ENCODE measurements around the gene BMPER. TPM values are rescaled to one million over a fixed set of nuclear protein-coding genes. Genes with fewer than 3 reads are reported as not detected.
A peak's percentile ranks its signal among the peaks of the same experiment; 100 is the strongest.

BMPER gene
- total and polyA plus RNA-seq, 8 donors, result 0.14 to 1.6 (median 0.46) TPM

DNA sequence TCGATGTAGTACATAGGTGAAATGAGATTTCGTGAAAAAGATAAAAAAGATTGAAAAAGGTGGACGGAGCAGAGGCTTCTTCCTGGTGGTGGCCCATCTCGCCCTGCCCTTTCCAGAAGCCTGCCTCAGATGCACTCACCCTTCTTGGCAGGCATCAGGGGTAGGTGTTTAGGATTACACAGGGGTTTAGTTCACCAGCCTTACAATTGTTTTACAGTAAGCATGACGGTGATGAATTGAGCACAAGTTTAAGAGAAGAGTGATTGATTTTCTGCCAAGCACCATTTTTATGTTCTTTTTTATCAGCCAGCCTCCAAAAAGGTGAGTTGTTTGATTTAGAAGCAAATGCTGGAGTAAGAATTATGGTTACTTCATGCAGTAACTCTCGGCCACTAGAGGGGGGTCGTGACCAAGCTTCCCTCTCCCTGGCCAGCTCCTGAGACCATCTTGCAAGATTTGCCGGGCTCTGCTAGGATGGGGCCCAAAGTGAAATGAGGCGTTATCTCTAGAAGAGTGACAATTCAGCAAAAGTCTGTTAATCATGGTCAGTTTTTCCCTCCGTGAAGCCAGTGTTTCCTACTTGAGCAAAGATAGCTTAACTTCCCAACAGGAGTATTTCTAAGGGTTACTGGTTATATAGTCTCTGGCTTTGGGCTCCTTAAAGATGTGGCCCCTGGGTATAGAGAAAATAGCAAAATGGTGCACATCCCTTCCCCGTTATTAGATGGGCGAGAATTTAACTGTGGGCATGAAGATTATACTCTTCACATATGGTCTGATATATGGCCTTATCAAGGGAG is 228.8 kb downstream of the BMPER start:
- no peaks in the 10 kb centered on the region for H3K27me3 ChIP-seq
- DNase-seq, result peak in 4 of 6 donors; percentile 20 to 61 (median 34)
- H3K4me1 ChIP-seq, result no peaks in the 10 kb centered on the region
- WGBS, 2 donors, result 22 to 30% methylated on average over 12 of the region's 12 CpGs
- FAIRE-seq, result no peak
- H3K27ac ChIP-seq, result no peak overlapping the region
- intact Hi-C loops (cut with DNase I), result no loop called here
- no peaks in the 10 kb centered on the region for H3K36me3 ChIP-seq
- TF ChIP-seq, protein P1, sequence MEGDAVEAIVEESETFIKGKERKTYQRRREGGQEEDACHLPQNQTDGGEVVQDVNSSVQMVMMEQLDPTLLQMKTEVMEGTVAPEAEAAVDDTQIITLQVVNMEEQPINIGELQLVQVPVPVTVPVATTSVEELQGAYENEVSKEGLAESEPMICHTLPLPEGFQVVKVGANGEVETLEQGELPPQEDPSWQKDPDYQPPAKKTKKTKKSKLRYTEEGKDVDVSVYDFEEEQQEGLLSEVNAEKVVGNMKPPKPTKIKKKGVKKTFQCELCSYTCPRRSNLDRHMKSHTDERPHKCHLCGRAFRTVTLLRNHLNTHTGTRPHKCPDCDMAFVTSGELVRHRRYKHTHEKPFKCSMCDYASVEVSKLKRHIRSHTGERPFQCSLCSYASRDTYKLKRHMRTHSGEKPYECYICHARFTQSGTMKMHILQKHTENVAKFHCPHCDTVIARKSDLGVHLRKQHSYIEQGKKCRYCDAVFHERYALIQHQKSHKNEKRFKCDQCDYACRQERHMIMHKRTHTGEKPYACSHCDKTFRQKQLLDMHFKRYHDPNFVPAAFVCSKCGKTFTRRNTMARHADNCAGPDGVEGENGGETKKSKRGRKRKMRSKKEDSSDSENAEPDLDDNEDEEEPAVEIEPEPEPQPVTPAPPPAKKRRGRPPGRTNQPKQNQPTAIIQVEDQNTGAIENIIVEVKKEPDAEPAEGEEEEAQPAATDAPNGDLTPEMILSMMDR (IDR thresholded peaks at IDR 0.05), result peak; percentile 11 to 32 (median 20)
- no peaks in the 10 kb centered on the region for H3K9me3 ChIP-seq
- peak in 3 of 4 donors; percentile 64 to 83 (median 68) for ATAC-seq
- H3K4me3 ChIP-seq, result no peak overlapping the region

DNA sequence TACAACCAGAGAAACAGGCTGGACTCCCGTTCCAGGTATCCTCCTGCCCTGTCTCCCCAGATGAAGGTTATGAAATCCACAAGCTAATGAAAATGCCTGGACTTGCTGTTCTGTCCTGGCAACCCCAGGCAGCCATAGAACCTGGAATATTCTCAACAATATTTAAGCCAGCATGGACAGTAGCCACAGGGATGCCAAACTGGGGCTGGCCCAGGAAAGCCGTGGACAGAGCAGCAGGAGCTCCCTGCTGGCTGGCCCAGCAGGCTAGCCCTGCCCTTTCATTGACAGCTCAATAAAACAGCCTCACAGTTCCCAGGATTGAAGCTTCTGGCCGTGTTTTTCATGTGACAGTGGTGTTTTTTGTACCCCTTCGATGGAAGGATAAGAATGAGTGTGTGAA is 230.6 kb downstream of the BMPER start:
- Histone ChIP-seq H3K27me3 (no peaks in the 10 kb centered on the region), H3K4me1 (no peaks in the 10 kb centered on the region), H3K9me3 (no peaks in the 10 kb centered on the region), H3K27ac (no peak overlapping the region), H3K4me3 (no peak overlapping the region), H3K36me3 (no peaks in the 10 kb centered on the region)
- FAIRE-seq (no peak), DNase-seq (no peak), ATAC-seq (no peak)
- TF ChIP-seq, protein P1 (IDR thresholded peaks at IDR 0.05), result no peak
- intact Hi-C loops (cut with DNase I), result no loop called here
- 32 to 36% methylated on average over 4 of the region's 4 CpGs for WGBS, 2 donors

DNA sequence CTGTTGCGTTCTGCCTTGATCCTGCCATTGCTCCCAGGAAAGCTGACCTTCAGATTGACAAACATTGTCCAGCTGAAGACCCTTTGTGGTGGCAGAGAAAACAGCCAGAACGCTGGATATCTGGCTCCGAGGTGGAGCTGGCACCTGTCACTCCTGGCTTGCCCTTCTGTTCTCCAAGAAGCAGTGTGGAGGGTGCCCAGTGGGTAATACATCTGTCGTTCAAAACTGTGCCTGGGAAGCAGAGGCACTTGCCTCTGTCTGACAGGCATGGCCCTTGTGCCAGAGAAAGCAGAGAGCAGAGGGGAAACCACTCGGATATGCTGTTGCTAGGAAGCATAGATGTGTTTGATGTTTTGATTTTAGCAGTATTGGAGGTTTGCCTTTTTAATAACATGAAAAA is 231.4 kb downstream of the BMPER start:
- intact Hi-C loops (cut with DNase I), result no loop called here
- no peak for FAIRE-seq
- H3K36me3 ChIP-seq, result no peaks in the 10 kb centered on the region
- no peak overlapping the region for H3K27ac ChIP-seq
- H3K4me3 ChIP-seq, result no peak overlapping the region
- ATAC-seq, result peak in 1 of 4 donors; percentile 49
- no peaks in the 10 kb centered on the region for H3K9me3 ChIP-seq
- H3K4me1 ChIP-seq, result no peaks in the 10 kb centered on the region
- 31 to 44% methylated on average over 5 of the region's 5 CpGs for WGBS, 2 donors
- no peak for DNase-seq
- H3K27me3 ChIP-seq, result no peaks in the 10 kb centered on the region
- TF ChIP-seq, protein P1 (IDR thresholded peaks at IDR 0.05), result no peak

DNA sequence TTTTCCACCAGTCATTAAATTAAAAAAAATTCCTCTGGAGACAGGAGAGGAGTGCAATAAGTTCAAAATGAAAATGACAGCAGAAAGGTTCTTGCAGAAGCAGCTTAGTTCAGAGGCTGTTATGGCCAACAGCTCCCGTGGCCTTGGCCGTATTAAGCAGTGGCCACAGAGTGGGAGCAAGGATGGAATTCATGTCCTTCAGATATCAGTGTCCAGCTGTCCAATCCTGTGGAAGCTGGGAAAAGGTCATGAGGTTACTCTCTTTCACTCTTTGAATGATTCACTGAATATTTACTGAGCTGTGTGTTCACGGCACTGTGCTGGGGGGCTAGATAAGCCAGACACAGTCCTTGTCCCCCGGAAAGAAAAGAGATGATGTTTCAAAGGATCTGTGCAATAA is 231.8 kb downstream of the BMPER start:
- TF ChIP-seq, protein P1 (IDR thresholded peaks at IDR 0.05), result no peak
- no peak for ATAC-seq

DNA sequence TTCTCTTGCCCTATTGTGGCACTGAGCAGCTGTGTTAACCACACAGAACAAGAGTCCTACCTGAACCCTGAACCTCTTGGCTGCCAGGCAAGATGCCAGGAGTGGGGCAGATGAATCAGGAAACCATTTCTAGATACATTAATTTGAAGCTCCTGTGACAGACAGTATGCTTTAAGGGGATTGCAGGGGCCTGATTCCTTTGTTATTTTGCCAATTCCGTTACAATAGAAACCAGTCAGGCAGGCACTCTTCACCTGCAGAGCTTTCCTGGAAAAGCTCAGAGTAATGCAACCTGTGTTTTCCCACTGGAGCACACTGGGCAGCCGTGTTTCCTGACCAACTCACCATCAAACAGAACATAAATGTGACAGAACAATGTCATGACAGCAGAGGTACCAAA is 233.1 kb downstream of the BMPER start:
- WGBS, 2 donors, result 33 to 34% methylated on average over 2 of the region's 2 CpGs
- intact Hi-C loops (cut with DNase I), result no loop called here
- DNase-seq (no peak), ATAC-seq (no peak), FAIRE-seq (no peak)
- Histone ChIP-seq H3K9me3 (no peaks in the 10 kb centered on the region), H3K27me3 (no peaks in the 10 kb centered on the region), H3K27ac (no peak overlapping the region), H3K4me3 (no peak overlapping the region), H3K4me1 (no peaks in the 10 kb centered on the region), H3K36me3 (no peaks in the 10 kb centered on the region)
- TF ChIP-seq, protein P1 (IDR thresholded peaks at IDR 0.05), result no peak

More for the DNA sequence above, 231.8 kb downstream of the BMPER start:
- no peak for FAIRE-seq
- Histone ChIP-seq H3K4me3 (no peak overlapping the region), H3K27ac (no peak overlapping the region), H3K36me3 (no peaks in the 10 kb centered on the region), H3K27me3 (no peaks in the 10 kb centered on the region), H3K4me1 (no peaks in the 10 kb centered on the region), H3K9me3 (no peaks in the 10 kb centered on the region)
- no peak for DNase-seq
- WGBS, 2 donors, result 26 to 32% methylated on average over 4 of the region's 4 CpGs
- intact Hi-C loops (cut with DNase I), result no loop called here
